NCI-H1105 treated with DMSO at 0.1 percent for 48 hours (cell line): Measurements from ENCODE around the gene POU5F1.
A peak's percentile ranks its signal among the peaks of the same experiment; 100 is the strongest.

Experiments
- DNase-seq: peaks from one replicate; lab custom pipeline; 2025; lab: John Stamatoyannopoulos, UW

The POU5F1 gene

GRCh38 chr6:31140643-31141042 lies 29.8 kb downstream of the POU5F1 start:
- no peak for DNase-seq

GRCh38 chr6:31139599-31139998 lies 30.9 kb downstream of the POU5F1 start:
- DNase-seq: no peak

- no peak for DNase-seq
Observed at GRCh38 chr6:31138982-31139381, 31.5 kb downstream of the POU5F1 start, which contains the start of gene PSORS1C2. Gene PSORS1C2, minus strand, starts transcription at chr6:31139066. Its CDS starts 40 bp downstream, at chr6:31139026.

GRCh38 chr6:31135710-31136109 lies 34.8 kb downstream of the POU5F1 start:
- DNase-seq: no peak

GRCh38 chr6:31132806-31133205 lies 37.7 kb downstream of the POU5F1 start:
- DNase-seq: no peak

- no peak for DNase-seq
Observed at GRCh38 chr6:31131595-31131994, 38.9 kb downstream of the POU5F1 start.

- no peak for DNase-seq
Observed at GRCh38 chr6:31130751-31131150, 39.7 kb downstream of the POU5F1 start.

- DNase-seq: no peak
Observed at GRCh38 chr6:31129130-31129529, 41.4 kb downstream of the POU5F1 start.

GRCh38 chr6:31128093-31128676 lies 42.3 kb downstream of the POU5F1 start:
- peak; percentile 54 for DNase-seq

- no peak for DNase-seq
Observed at GRCh38 chr6:31126396-31127175, 43.9 kb downstream of the POU5F1 start.

GRCh38 chr6:31125586-31126363 lies 44.7 kb downstream of the POU5F1 start:
- DNase-seq: no peak

GRCh38 chr6:31125162-31125561 lies 45.3 kb downstream of the POU5F1 start:
- no peak for DNase-seq

- DNase-seq: no peak
Observed at GRCh38 chr6:31122791-31123706, 47.4 kb downstream of the POU5F1 start.

- no peak for DNase-seq
Observed at GRCh38 chr6:31121131-31121790, 49.2 kb downstream of the POU5F1 start.

- no peak for DNase-seq
Observed at GRCh38 chr6:31120151-31120915, 50.1 kb downstream of the POU5F1 start, which contains the start of gene CDSN. Gene CDSN, minus strand, starts transcription at chr6:31120446. Its CDS starts 27 bp downstream, at chr6:31120419.

- no peak for DNase-seq
Observed at GRCh38 chr6:31118178-31118577, 52.3 kb downstream of the POU5F1 start.

GRCh38 chr6:31116661-31117385 lies 53.7 kb downstream of the POU5F1 start:
- DNase-seq: no peak

GRCh38 chr6:31115941-31116560 lies 54.4 kb downstream of the POU5F1 start:
- DNase-seq: no peak
